T-cell (primary cell): Measurements from ENCODE around the gene TMEM270. TPM values are rescaled to one million over a fixed set of nuclear protein-coding genes. Genes with fewer than 3 reads are reported as not detected.

Experiments
- ATAC-seq, 4 experiments: fragments of 200-7000 bp in 3 of 4; fragments of 150-1000 bp in 1 of 4; cut with Tn5 transposase; replicated peaks in 1 of 4; 1 replicate in 3 of 4; 2 replicates in 1 of 4; pipeline ENCODE4 v1.10.0; 2021; ENCODE audit warnings: moderate library complexity in 3 of 4, mild to moderate bottlenecking in 2 of 4, moderate number of reproducible peaks in 1 of 4
- CTCF ChIA-PET, 2 donors: fragments of 300-600 bp; sonication (Branson Sonifier 250); formaldehyde crosslinking; loops; one replicate each; lab custom pipeline; 2022; ENCODE audit warnings: antibody characterized with exemption in 2 of 2; lab: Charles Lee
- POLR2A ChIA-PET, 2 donors: fragments of 300-600 bp; sonication (Branson Sonifier 250); formaldehyde crosslinking; loops; one replicate each; lab custom pipeline; 2022; ENCODE audit warnings: antibody characterized with exemption in 2 of 2; lab: Charles Lee
- DNase-seq, 35 experiments: peaks; one replicate each; pipeline versions ENCODE4 v3.0.0 to v3.0.0-alpha.2; 2013 to 2023
- H3K27ac ChIP-seq: one replicate; pipeline ENCODE4 v1.5.1; 2013; ENCODE audit warnings: low read length
- H3K27me3 ChIP-seq, 2 experiments: replicated peaks in 1 of 2; 1 replicate in 1 of 2; 2 replicates in 1 of 2; pipeline versions ENCODE4 v1.6.1 to v1.7.0; 2013; ENCODE audit warnings: low read length in 1 of 2, mixed read lengths in 1 of 2; ENCODE audit not compliant: control insufficient read depth in 2 of 2, insufficient read depth in 2 of 2; ENCODE audit errors: extremely low read depth in 1 of 2
- H3K36me3 ChIP-seq, 2 donors: 1 replicate in 1 of 2; 2 replicates in 1 of 2; pipeline versions ENCODE4 v1.6.1 to v1.7.0; 2013; ENCODE audit warnings: low read length in 1 of 2; ENCODE audit not compliant: control insufficient read depth in 2 of 2, insufficient read depth in 1 of 2; ENCODE audit errors: extremely low read depth in 1 of 2
- H3K4me1 ChIP-seq, 2 experiments: 1 replicate in 1 of 2; 2 replicates in 1 of 2; pipeline versions ENCODE4 v1.6.1 to v1.7.0; 2013; ENCODE audit warnings: low read length in 2 of 2, mixed read lengths in 1 of 2; ENCODE audit not compliant: insufficient read depth in 2 of 2, control insufficient read depth in 1 of 2; ENCODE audit errors: extremely low read depth in 1 of 2
- H3K4me3 ChIP-seq, 2 donors: 1 replicate in 1 of 2; 2 replicates in 1 of 2; pipeline versions ENCODE4 v1.5.1 to v1.7.0; 2013; ENCODE audit warnings: mild to moderate bottlenecking in 2 of 2, low read length in 1 of 2, moderate library complexity in 1 of 2; ENCODE audit not compliant: control insufficient read depth in 1 of 2; ENCODE audit errors: extremely low read depth in 1 of 2
- H3K9me3 ChIP-seq: 2 replicates; pipeline ENCODE4 v1.7.0; 2013
- H3K27ac Mint-ChIP-seq, 2 donors: one replicate each; pipeline ENCODE4 v1.8.0; 2020 to 2021; ENCODE audit warnings: mild to moderate bottlenecking in 2 of 2, mixed read lengths in 2 of 2
- H3K27me3 Mint-ChIP-seq, 2 donors: one replicate each; pipeline ENCODE4 v1.8.0; 2021 to 2022; ENCODE audit warnings: mixed read lengths in 2 of 2
- H3K36me3 Mint-ChIP-seq: one replicate; pipeline ENCODE4 v1.8.0; 2021; ENCODE audit warnings: mixed read lengths
- H3K4me1 Mint-ChIP-seq, 3 donors: one replicate each; pipeline ENCODE4 v1.8.0; 2020 to 2022; ENCODE audit warnings: mixed read lengths in 3 of 3, mild to moderate bottlenecking in 1 of 3
- H3K4me3 Mint-ChIP-seq, 3 donors: one replicate each; pipeline ENCODE4 v1.8.0; 2020 to 2022; ENCODE audit warnings: mild to moderate bottlenecking in 3 of 3, mixed read lengths in 3 of 3, moderate library complexity in 3 of 3
- H3K9me3 Mint-ChIP-seq, 3 donors: one replicate each; pipeline ENCODE4 v1.8.0; 2020 to 2022; ENCODE audit warnings: mixed read lengths in 3 of 3
- WGBS: methylation state at CpG from one replicate; pipeline ENCODE4 v1.1.5; 2013; ENCODE audit warnings: missing lambda C conversion rate; ENCODE audit not compliant: insufficient coverage; 5-methylcytosine and 5-hydroxymethylcytosine counted together
- total RNA-seq, 35 experiments: library from RNA in 6 of 35; stranded (reverse) in 6 of 35; fragments of 120-200 nt in 1 of 35; gene quantifications; one replicate each; pipeline versions ENCODE4 v1.2.1 to v1.2.4 and lab custom pipeline; 2013 to 2026

The TMEM270 gene
- total RNA-seq, 5 donors from 2014 or later (not counting 1 experiment from before 2014, with no cell fraction given): not detected

DNA sequence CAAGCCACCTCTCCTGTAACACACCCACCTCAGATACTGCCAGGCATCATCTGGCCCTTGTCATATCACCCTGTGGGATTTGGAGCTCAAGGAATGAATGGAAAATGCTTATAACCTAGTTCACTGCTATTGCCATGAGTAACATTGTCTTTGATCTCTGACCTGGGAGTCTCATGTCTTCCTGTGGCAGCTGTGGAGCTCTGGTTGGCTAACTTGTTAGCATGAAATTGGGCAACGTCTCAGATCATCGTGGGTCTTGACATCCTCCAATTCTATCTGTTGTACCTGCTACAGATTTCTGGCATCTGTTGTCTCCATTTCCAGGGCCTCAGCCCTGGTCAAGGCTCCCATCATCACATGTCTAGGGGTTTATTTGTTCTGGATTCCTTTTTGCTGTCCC, 2.2 kb upstream of the TMEM270 start:
- WGBS: 20% methylated on average over 1 of the region's 2 CpGs
- Histone ChIP-seq H3K9me3 (no peaks in the 10 kb centered on the region), H3K4me1 (peaks cover 0 to 9% of the 10 kb centered on the region in 2 experiments), H3K27me3 (peaks cover 4 to 37% of the 10 kb centered on the region in 2 experiments), H3K27ac (no peak overlapping the region), H3K4me3 (no peak overlapping the region), H3K36me3 (no peaks in the 10 kb centered on the region)
- Mint-ChIP-seq H3K27ac (no peak overlapping the region), H3K36me3 (no peaks in the 10 kb centered on the region), H3K4me1 (peaks cover 0 to 5% (median 5%) of the 10 kb centered on the region in 3 donors), H3K4me3 (no peak overlapping the region), H3K27me3 (peaks cover 8 to 14% of the 10 kb centered on the region in 2 donors), H3K9me3 (no peaks in the 10 kb centered on the region)
- CTCF ChIA-PET: no interaction called here
- ATAC-seq (no peak), DNase-seq (no peak)
- POLR2A ChIA-PET: interaction anchor here in 1 of 2 donors (0.7 kb wide), 1 partner anchor 46 kb away, joined by 10 read pairs; no protein-coding TSS in a partner anchor

DNA sequence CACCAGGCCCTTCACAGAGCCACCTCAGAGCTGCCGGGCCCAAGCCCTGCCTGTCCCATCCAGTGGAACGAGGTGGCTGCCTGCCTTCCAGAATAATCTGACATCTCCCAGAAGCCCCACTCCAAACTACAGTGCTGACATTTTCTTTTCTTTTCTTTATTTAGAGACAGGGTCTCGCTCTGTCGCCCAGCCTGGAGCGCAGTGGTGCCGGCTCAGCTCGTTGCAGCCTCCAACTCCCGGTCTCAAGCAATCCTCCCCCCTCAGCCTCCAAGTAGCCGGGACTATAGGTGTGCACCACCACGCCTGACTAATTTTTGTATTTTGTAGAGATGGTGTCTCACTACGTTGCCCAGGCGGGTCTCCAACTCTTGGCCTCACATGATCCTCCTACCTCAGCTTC, 346 bp downstream of the TMEM270 start:
- H3K9me3 Mint-ChIP-seq: no peaks in the 10 kb centered on the region
- Histone ChIP-seq H3K27ac (no peak overlapping the region), H3K36me3 (no peaks in the 10 kb centered on the region), H3K27me3 (peaks cover 2 to 27% of the 10 kb centered on the region in 2 experiments), H3K4me1 (no peaks in the 10 kb centered on the region), H3K9me3 (no peaks in the 10 kb centered on the region), H3K4me3 (no peak overlapping the region)
- H3K27ac Mint-ChIP-seq: no peak overlapping the region
- ChIA-PET POLR2A (no interaction called here), CTCF (no interaction called here)
- H3K27me3 Mint-ChIP-seq: peaks cover 8 to 11% of the 10 kb centered on the region in 2 donors
- no peak for ATAC-seq
- no peak overlapping the region for H3K4me3 Mint-ChIP-seq
- DNase-seq: no peak
- 91% methylated on average over 2 of the region's 12 CpGs for WGBS
- H3K36me3 Mint-ChIP-seq: no peaks in the 10 kb centered on the region
- H3K4me1 Mint-ChIP-seq: no peaks in the 10 kb centered on the region

DNA sequence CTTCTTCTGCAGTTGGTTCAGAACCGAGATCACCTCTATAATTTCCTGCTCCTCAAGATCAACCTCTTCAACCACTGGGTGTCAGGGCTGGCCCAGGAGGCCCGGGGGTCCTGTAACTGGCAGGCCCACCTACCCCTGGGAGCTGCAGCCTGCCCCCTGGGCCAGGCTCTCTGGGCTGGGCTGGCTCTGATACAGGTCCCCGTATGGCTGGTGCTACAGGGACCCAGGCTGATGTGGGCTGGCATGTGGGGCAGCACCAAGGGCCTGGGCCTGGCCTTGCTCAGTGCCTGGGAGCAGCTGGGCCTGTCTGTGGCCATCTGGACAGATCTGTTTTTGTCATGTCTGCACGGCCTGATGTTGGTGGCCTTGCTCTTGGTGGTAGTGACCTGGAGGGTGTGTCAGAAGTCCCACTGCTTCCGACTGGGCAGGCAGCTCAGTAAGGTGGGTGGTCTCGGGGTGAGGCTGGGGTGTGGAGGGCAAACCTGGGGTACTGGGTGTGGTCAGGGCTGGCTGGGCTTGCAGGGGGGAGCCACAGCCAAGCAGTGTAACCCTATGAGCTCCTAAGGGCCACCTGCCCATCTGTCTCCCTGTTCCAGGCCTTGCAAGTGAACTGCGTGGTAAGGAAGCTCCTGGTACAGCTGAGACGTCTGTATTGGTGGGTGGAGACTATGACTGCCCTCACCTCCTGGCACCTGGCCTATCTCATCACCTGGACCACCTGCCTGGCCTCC, 4.2 kb downstream of the TMEM270 start:
- POLR2A ChIA-PET: no interaction called here
- WGBS: 72% methylated on average over 6 of the region's 8 CpGs

DNA sequence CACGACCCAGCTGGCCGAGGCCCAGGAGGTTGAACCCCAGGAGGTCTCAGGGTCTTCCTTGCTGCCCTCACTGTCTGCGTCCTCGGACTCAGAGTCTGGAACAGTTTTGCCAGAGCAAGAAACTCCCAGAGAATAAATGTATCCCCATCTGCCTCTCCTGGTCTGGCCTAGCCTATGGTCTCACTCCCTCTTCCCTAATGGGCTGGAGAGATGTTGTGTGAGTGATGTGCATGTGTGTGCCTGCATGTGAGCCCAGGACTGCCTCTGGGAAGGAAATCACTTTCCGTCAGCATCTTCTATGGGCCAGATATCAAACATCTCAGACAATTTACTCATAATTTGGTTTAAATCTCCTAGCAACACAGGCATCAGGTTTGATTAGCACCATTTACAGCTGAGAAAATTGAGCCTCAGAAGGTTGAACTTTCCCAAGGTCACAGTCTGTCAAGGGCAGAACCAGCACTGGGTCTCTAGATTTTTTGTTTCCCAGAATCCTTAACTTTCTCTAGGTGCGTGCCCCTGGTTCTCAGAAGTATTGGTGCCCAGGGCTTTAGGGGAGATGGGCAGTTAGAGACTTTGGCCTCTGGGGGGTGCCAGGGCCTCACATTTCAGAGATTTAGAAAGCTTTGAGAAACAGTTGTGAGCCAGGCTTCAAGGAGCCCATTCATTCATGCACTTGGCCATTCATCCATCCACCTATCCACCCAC, 4.9 kb downstream of the TMEM270 start:
- DNase-seq (no peak), ATAC-seq (no peak)
- Histone ChIP-seq H3K27me3 (peaks cover 0 to 14% of the 10 kb centered on the region in 2 experiments), H3K27ac (no peak overlapping the region), H3K4me3 (no peak overlapping the region), H3K9me3 (no peaks in the 10 kb centered on the region), H3K36me3 (no peaks in the 10 kb centered on the region), H3K4me1 (no peaks in the 10 kb centered on the region)
- WGBS: 100% methylated on average over 3 of the region's 6 CpGs
- H3K27me3 Mint-ChIP-seq: peaks cover 3 to 4% of the 10 kb centered on the region in 2 donors
- no peak overlapping the region for H3K27ac Mint-ChIP-seq
- H3K36me3 Mint-ChIP-seq: no peaks in the 10 kb centered on the region
- ChIA-PET POLR2A (no interaction called here), CTCF (no interaction called here)
- H3K4me1 Mint-ChIP-seq: no peaks in the 10 kb centered on the region
- no peak overlapping the region for H3K4me3 Mint-ChIP-seq
- no peaks in the 10 kb centered on the region for H3K9me3 Mint-ChIP-seq

More for the DNA sequence above, 4.2 kb downstream of the TMEM270 start:
- H3K4me3 ChIP-seq: no peak overlapping the region
- no peaks in the 10 kb centered on the region for H3K4me1 Mint-ChIP-seq
- no peak for DNase-seq
- no peaks in the 10 kb centered on the region for H3K9me3 Mint-ChIP-seq
- no peak for ATAC-seq
- H3K4me1 ChIP-seq: no peaks in the 10 kb centered on the region
- H3K27me3 ChIP-seq: peaks cover 0 to 14% of the 10 kb centered on the region in 2 experiments
- no peaks in the 10 kb centered on the region for H3K36me3 ChIP-seq
- H3K4me3 Mint-ChIP-seq: no peak overlapping the region
- CTCF ChIA-PET: no interaction called here
- H3K9me3 ChIP-seq: no peaks in the 10 kb centered on the region
- no peak overlapping the region for H3K27ac Mint-ChIP-seq
- H3K27me3 Mint-ChIP-seq: peaks cover 3 to 4% of the 10 kb centered on the region in 2 donors
- no peak overlapping the region for H3K27ac ChIP-seq
- H3K36me3 Mint-ChIP-seq: no peaks in the 10 kb centered on the region

DNA sequence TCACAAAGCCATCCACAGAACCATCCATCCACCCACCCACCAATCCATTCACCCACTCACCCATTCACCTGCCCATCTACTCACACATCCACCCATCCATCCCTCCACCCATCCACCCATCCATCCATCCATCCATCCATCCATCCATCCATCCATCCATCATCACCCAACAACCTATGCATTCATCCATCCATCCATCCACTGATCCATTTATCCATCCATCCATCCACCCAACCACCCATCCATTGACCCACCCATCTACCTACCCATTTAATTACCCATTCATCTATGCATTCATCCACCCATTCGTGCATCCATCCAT, 5.4 kb downstream of the TMEM270 start:
- ATAC-seq (no peak), DNase-seq (no peak)
- Mint-ChIP-seq H3K9me3 (no peaks in the 10 kb centered on the region), H3K27ac (no peak overlapping the region), H3K36me3 (no peaks in the 10 kb centered on the region), H3K27me3 (peaks cover 2 to 3% of the 10 kb centered on the region in 2 donors), H3K4me3 (no peak overlapping the region), H3K4me1 (no peaks in the 10 kb centered on the region)
- Histone ChIP-seq H3K9me3 (no peaks in the 10 kb centered on the region), H3K4me3 (no peak overlapping the region), H3K36me3 (no peaks in the 10 kb centered on the region), H3K27me3 (peaks cover 0 to 12% of the 10 kb centered on the region in 2 experiments), H3K27ac (no peak overlapping the region), H3K4me1 (no peaks in the 10 kb centered on the region)
- ChIA-PET CTCF (no interaction called here), POLR2A (no interaction called here)
- 64% methylated on average over 1 of the region's 1 CpG for WGBS

DNA sequence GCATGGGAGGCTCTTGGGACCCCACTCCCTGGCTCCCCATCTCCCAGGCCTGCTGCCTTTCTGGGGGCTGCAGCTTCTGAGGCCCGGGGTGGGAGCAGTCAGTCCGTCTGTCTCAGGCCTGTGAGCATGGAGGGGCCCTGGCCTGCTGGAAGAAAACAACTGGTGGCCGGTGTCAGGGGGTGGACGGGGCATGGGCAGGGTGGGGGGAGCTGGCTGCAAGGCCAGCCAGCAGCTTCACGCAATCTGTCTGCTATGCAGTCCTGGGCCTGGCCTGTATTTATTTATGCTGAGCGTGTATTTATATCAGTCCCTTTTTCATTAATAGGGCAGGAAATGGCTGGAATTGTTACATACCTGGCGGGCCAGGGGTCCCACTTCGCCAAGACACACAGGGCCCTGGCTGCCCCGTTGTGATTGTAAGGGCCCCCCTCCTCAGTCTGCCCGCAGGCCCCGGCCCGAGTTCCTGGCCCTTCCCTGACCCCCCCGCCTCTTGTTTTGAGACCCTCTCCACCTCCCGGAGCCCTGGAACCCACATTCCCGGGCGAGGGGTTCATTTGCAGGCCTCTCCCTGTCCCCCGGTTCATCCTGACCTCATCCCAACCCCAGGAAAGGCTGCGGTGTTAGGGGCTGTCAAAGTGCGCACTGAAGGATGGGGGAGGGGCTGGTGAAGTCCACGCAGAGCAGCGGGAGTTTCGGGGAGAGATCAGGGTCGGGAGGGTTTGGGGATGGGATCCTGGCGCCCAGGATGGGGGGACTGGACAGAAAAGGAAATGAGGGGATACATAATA, 8.2 kb downstream of the TMEM270 start:
- H3K27ac Mint-ChIP-seq: no peak overlapping the region
- H3K4me1 ChIP-seq: no peaks in the 10 kb centered on the region
- no peak overlapping the region for H3K4me3 ChIP-seq
- no peaks in the 10 kb centered on the region for H3K9me3 ChIP-seq
- ChIA-PET POLR2A (no interaction called here), CTCF (no interaction called here)
- H3K36me3 Mint-ChIP-seq: no peaks in the 10 kb centered on the region
- WGBS: 85% methylated on average over 17 of the region's 24 CpGs
- H3K27me3 ChIP-seq: peaks cover 0 to 7% of the 10 kb centered on the region in 2 experiments
- no peak overlapping the region for H3K27ac ChIP-seq
- H3K27me3 Mint-ChIP-seq: no peaks in the 10 kb centered on the region
- H3K9me3 Mint-ChIP-seq: no peaks in the 10 kb centered on the region
- ATAC-seq: no peak
- no peak for DNase-seq
- no peaks in the 10 kb centered on the region for H3K4me1 Mint-ChIP-seq
- H3K36me3 ChIP-seq: no peaks in the 10 kb centered on the region
- H3K4me3 Mint-ChIP-seq: no peak overlapping the region
